Measurements from ENCODE around the gene CDC42EP3. TPM values are rescaled to one million over a fixed set of nuclear protein-coding genes. Genes with fewer than 3 reads are reported as not detected.

Gene CDC42EP3
- polyA plus RNA-seq, 1 donor from 2014 or later, result 68.3 TPM

DNA sequence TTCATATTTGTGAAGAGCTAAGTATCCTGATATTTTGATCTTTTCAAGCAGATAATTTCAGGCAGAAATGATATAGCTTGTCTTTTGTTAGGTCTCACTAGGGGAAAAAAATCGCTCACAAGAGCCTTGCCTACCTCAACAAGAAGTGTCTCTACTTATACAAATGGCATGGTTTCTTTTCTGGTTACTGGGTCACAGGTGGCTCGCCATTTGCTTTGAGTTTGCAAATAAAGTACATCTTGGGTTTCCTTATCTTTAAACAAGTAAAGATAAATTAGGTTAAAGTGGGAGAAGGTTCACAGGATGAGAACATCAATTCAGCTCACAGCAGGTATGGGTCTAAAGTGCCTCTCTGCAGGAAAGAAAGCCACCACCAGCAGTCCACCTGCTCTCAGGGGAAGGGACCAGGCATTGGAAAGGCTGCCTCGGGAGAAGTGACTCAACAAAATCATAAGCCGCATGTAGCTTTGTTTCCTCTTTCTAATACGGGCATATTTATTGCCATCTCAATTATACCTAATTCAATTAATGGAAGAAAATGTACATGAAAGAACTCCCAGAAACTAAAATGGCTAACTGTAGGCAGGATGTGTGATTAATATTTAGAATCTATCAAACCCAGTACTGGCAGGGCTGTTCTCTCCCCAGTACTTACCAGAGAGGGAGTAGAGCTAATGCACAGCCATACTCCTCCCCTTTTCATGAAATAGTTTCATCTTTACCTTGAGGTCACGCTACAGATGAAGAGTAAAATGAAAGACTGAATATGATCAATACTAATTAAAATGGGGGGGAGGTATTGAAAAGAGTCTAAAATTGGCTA lies 28.3 kb downstream of the CDC42EP3 start:
- Mint-ChIP-seq H3K4me1 (peaks cover 40 to 64% (median 46%) of the 10 kb centered on the region in 3 donors), H3K9me3 (no peaks in the 10 kb centered on the region), H3K27ac (peak overlapping the region; percentile 20 to 76 (median 68)), H3K4me3 (peak overlapping the region in 3 of 4 donors; percentile 4 to 74 (median 71)), H3K27me3 (no peaks in the 10 kb centered on the region), H3K36me3 (peaks cover 17% of the 10 kb centered on the region)

DNA sequence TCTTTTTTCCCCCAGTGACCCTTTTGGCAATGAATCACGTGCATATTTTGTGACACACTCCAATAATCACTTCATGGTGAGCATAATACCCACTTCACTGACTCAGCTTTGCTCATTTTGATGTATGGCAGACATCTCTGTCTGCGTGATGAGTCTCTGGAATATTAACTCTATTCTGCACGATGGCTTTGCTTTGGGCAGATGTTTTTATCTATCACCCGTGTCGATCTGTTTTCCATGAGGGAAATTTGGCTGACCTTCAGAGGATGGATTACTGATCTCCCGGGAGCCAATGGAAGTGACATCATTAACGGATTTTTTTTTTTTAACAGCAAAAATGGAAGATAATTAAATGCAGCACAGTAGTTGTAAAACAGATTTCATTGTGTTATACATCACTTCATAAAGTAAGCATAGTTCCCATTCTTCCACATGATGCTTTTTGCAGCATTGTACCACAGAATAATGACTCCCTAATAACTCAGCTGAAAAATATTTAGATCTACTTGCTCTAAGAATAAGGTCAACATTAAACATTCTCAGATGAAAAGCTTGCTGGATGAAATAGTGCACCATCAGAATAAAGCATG lies 29.8 kb downstream of the CDC42EP3 start:
- peak overlapping the region in 2 of 4 donors; percentile 7 to 18 for H3K4me3 Mint-ChIP-seq
- H3K9me3 Mint-ChIP-seq, result no peaks in the 10 kb centered on the region
- no peaks in the 10 kb centered on the region for H3K27me3 Mint-ChIP-seq
- peak overlapping the region in 1 of 3 donors; percentile 68 for H3K27ac Mint-ChIP-seq
- H3K36me3 Mint-ChIP-seq, result peaks cover 15% of the 10 kb centered on the region
- H3K4me1 Mint-ChIP-seq, result peaks cover 33 to 59% (median 38%) of the 10 kb centered on the region in 3 donors

DNA sequence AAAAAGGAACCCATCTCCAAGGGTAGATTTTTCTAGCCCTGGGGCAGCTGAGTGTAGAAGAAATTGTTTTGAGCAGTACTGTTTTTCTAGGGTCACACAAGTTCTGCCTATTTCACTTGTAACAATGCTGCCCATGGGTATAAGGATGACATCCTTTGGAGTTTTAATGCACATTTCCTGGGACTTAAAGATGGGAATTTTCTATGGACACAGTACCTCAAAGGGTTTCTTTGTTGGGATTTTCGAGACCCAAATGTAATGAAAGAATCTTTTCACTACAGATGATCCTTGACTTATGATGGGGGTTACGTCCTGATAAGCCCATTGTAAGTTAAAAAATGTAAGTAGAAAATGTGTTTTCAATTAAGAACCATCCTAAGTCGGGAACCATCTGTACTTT lies 31.8 kb downstream of the CDC42EP3 start:
- peaks cover 43 to 67% (median 50%) of the 10 kb centered on the region in 3 donors for H3K4me1 Mint-ChIP-seq
- no peaks in the 10 kb centered on the region for H3K9me3 Mint-ChIP-seq
- peak overlapping the region in 1 of 3 donors; percentile 45 for H3K27ac Mint-ChIP-seq
- no peaks in the 10 kb centered on the region for H3K27me3 Mint-ChIP-seq
- peaks cover 15% of the 10 kb centered on the region for H3K36me3 Mint-ChIP-seq
- no peak overlapping the region for H3K4me3 Mint-ChIP-seq

DNA sequence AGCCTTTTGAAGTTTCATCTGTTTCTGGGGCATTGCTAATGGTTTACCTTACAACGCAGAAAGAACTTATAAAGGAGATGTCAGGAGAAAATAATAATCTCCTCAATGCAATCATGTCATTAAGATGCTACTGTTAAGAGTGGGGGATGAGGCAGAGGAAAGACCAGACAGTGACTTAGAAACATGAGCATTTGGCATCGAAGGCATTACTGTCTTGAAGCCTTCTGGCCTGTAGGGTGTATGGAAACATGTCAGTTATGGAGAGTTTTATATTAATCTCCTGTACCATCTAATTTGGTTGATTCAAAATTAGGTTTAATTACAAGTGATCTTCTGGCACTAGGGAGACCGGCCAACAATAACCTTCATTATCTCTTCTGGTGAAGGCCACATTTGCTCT lies 32.5 kb downstream of the CDC42EP3 start:
- Mint-ChIP-seq H3K4me1 (peaks cover 50 to 67% (median 51%) of the 10 kb centered on the region in 3 donors), H3K4me3 (no peak overlapping the region), H3K27me3 (no peaks in the 10 kb centered on the region), H3K27ac (peak overlapping the region in 1 of 3 donors; percentile 36), H3K9me3 (no peaks in the 10 kb centered on the region), H3K36me3 (peaks cover 15% of the 10 kb centered on the region)

DNA sequence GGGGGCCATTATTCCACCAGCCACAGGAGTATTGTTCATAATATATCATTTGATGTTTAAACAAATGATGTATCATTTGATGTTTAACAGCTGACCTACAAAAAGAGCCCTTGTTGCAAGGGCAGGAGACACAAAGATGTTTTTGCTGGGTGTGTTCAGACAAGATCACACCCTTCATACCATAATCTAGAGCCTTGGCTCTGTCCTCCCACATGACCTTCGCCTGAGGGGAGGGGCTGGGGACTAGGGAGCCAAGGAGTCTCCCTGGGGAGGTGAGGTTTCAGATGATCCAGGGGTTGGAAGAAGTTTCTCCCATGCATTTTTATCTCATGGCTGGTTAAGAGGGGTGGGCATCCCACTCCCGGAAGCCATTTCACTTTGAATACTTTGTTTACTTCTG lies 33.5 kb downstream of the CDC42EP3 start:
- H3K9me3 Mint-ChIP-seq, result no peaks in the 10 kb centered on the region
- peak overlapping the region in 1 of 4 donors; percentile 11 for H3K4me3 Mint-ChIP-seq
- H3K36me3 Mint-ChIP-seq, result peaks cover 8% of the 10 kb centered on the region
- H3K27me3 Mint-ChIP-seq, result no peaks in the 10 kb centered on the region
- H3K27ac Mint-ChIP-seq, result peak overlapping the region; percentile 5 to 98 (median 84)
- H3K4me1 Mint-ChIP-seq, result peaks cover 42 to 62% (median 47%) of the 10 kb centered on the region in 3 donors

DNA sequence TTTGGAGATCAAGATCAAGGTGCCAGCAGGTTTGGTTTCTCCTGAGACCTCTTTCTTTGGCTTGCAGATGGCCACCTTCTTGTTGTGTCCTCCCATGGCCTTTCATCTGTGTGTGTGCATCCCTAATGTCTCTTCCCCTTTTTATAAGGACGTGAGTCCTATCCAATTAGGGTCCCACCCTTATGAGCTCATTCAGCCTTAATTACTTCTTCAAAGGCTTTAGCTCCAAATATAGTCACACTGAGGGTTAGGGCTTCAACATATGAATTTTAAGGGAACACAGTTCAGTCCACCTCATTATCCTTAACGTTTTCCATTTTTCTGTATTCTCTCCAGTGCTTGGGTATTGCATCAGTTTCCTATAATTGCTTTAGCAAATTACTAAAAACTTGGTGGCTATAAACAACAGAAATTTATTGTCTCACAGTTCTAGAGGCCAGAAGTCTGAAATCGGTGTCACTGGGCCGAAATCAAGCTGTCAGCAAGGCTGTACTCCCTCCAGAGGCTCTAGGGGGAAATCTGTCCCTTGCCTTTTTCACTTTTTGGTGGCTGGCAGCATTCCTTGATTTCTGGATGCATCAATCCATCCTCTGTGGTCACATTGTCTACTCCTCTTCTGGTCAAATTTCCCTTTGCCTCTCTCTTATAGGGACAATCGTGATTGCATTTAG lies 34.1 kb downstream of the CDC42EP3 start:
- Mint-ChIP-seq H3K27ac (peak overlapping the region; percentile 5 to 98 (median 84)), H3K4me3 (peak overlapping the region in 3 of 4 donors; percentile 11 to 39 (median 34))

DNA sequence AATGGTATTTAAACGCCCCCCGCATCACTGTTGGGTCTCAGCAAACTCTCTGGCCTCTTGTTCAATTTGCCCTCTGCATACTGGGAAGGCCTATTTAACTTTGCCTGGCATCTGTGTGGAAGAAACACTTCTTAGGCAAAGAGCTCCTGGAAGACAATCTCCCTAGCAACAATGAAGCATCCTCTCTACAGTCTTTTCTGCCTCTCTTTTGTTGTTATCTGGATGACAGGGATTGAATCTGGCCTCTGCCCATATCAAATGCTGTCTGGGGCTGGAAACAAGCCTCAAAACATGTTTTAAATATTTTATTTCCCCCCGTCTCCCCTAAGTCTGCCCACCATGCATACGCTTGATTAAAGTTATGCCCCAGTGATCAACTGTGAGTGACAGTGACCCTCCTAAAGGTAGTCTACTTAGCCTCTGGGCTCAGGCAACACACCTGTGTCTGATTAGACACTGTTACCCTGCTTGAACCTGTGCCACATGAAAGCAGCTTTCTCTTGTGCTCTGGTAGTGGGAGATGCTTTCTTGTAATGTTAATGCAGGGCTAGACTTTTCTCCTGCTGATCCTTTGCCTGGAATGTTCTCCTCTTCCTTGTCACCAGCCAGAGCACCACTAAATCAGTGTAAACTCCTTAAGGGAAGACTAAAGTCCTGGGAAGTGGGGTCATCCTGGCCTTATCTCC lies 34.9 kb downstream of the CDC42EP3 start:
- Mint-ChIP-seq H3K27ac (peak overlapping the region; percentile 84 to 98 (median 97)), H3K27me3 (no peaks in the 10 kb centered on the region), H3K4me1 (peaks cover 27 to 51% (median 43%) of the 10 kb centered on the region in 3 donors), H3K9me3 (no peaks in the 10 kb centered on the region), H3K4me3 (peak overlapping the region in 3 of 4 donors; percentile 5 to 83 (median 39)), H3K36me3 (peaks cover 5% of the 10 kb centered on the region)

More for the DNA sequence above, 34.1 kb downstream of the CDC42EP3 start:
- Mint-ChIP-seq H3K36me3 (peaks cover 5% of the 10 kb centered on the region), H3K9me3 (no peaks in the 10 kb centered on the region), H3K4me1 (peaks cover 35 to 56% (median 43%) of the 10 kb centered on the region in 3 donors), H3K27me3 (no peaks in the 10 kb centered on the region)

DNA sequence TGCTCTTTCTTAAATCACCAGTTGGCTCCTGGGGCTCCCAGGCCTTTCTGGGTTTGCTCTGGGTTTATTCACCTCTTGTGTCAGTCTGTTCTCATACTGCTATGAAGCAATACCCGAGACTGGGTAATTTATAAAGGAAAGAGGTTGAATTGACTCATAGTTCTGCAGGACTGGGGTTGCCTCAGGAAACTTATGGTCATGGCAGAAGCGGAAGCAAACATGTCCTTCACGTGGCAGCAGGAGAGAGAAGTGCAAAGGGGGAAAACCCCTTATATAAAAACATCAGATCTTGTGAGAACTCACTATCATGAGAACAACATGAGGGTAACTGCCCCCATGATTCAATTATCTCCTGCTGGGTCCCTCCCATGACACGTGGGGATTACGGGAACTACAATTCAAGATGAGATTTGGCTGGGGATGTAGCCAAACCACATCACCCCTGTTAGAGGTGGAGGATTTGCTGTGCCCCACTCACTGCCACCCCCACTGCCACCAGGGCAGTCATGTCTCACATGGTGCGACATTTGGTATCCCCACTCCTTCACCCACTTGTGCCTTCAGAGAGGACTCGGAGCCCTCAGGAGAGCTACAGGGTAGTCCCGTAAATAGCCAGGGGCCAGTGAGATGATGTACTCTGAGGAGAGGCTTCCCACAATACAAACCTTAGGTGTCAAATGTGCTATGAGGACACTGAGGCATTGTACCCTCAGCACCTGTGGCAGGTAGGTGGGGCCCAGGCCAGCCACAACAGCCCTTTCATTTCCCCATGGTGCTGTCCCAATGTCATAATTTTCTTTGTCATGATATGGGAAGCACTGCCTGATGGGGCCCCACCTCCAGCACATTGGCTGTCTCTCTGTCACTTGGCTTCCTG lies 35.7 kb downstream of the CDC42EP3 start:
- H3K4me1 Mint-ChIP-seq, result peaks cover 26 to 49% (median 43%) of the 10 kb centered on the region in 3 donors
- H3K4me3 Mint-ChIP-seq, result peak overlapping the region in 3 of 4 donors; percentile 31 to 83 (median 40)
- peak overlapping the region; percentile 84 to 98 (median 97) for H3K27ac Mint-ChIP-seq
- H3K36me3 Mint-ChIP-seq, result peaks cover 1% of the 10 kb centered on the region
- H3K9me3 Mint-ChIP-seq, result no peaks in the 10 kb centered on the region
- no peaks in the 10 kb centered on the region for H3K27me3 Mint-ChIP-seq

GRCh38 chr2:37634914-37635503 lies 36.4 kb downstream of the CDC42EP3 start:
- peaks cover under 1% of the 10 kb centered on the region for H3K36me3 Mint-ChIP-seq
- H3K4me1 Mint-ChIP-seq, result peaks cover 26 to 52% (median 46%) of the 10 kb centered on the region in 3 donors
- H3K27me3 Mint-ChIP-seq, result no peaks in the 10 kb centered on the region
- peak overlapping the region; percentile 84 to 98 (median 97) for H3K27ac Mint-ChIP-seq
- H3K9me3 Mint-ChIP-seq, result no peaks in the 10 kb centered on the region
- H3K4me3 Mint-ChIP-seq, result peak overlapping the region in 3 of 4 donors; percentile 31 to 69 (median 40)

DNA sequence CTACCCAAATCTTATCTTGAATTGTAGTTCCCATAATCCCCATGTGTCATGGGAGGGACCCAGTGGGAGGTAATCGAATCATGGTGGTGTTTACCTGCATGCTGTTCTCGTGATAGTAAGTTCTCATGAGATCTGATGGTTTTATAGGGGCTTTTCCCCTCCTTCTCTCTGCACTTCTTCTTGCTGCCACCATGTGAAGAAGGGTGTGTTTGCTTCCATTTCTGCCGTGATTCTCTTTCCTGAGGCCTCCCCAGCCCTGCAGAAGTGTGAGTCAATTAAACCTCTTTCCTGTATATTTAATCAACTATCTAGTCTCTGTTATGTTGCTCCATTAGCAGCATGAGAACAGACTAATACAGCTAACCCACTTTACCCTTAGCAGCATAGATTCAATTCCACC lies 37.6 kb downstream of the CDC42EP3 start:
- Mint-ChIP-seq H3K9me3 (no peaks in the 10 kb centered on the region), H3K4me1 (peaks cover 26 to 47% (median 46%) of the 10 kb centered on the region in 3 donors), H3K27ac (peak overlapping the region in 2 of 3 donors; percentile 41 to 84), H3K36me3 (peaks cover 3% of the 10 kb centered on the region), H3K27me3 (no peaks in the 10 kb centered on the region), H3K4me3 (peak overlapping the region in 1 of 4 donors; percentile 41)

DNA sequence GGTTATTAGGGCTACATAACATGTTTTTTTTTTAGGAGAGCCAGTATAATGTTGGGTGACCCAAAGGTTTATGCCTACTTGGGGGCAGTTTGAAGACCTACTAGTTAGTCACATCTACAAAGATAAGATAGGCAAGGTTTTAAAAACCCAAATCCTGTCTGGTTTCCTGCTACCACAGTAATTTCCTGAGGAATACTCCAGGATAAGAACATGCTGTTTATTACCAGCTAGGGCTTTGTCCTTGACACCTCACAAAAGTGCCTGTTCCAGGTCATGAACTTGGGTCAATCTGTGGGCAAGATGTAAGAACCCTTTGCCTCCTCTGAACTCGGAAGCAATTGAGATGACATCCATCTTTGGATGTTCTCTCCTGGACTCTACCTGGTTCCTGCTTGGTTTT lies 38.2 kb downstream of the CDC42EP3 start:
- Mint-ChIP-seq H3K27me3 (no peaks in the 10 kb centered on the region), H3K4me1 (peaks cover 26 to 46% (median 45%) of the 10 kb centered on the region in 3 donors), H3K4me3 (no peak overlapping the region), H3K9me3 (no peaks in the 10 kb centered on the region), H3K27ac (peak overlapping the region in 1 of 3 donors; percentile 41), H3K36me3 (peaks cover 3% of the 10 kb centered on the region)

DNA sequence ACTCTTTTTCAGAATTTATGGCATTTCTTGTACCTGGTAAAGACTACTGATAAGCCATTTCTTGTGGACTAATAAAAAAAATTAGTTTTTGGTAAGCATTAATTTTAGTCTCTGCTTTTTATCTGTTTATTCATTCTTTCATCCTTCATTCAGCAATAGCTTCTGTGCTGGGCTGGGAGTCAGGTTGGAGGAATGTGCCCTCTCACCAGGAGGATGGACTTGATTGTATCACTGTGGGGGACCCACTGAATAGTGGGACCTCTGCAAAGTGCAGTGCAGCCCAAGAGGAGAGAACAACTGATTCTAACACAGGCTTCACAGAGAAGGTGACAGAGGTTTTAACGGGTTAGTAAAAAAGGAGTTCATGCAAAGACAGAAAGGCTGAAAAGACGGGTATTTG lies 39.1 kb downstream of the CDC42EP3 start:
- H3K9me3 Mint-ChIP-seq, result no peaks in the 10 kb centered on the region
- no peak overlapping the region for H3K4me3 Mint-ChIP-seq
- H3K36me3 Mint-ChIP-seq, result peaks cover 3% of the 10 kb centered on the region
- no peak overlapping the region for H3K27ac Mint-ChIP-seq
- no peaks in the 10 kb centered on the region for H3K27me3 Mint-ChIP-seq
- H3K4me1 Mint-ChIP-seq, result peaks cover 26 to 44% (median 42%) of the 10 kb centered on the region in 3 donors

DNA sequence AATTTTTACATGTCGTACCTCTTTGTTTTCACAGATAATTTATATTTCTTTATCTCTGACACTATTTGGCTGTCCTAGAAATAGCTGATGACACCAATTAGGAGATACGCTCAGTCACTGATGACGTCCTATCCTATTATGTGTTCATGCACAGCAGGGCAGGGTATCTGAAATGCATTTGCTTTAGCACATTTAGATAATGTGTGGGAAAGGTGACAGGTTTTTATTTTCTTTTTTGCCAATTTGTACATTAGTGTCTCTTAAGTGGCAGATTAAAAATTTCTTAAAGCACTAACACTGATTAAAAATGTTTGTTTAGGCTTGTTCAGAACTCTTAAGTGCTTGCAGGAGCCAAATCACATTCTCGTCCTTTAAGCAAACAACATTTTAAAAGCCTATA lies 39.7 kb downstream of the CDC42EP3 start:
- peaks cover 3% of the 10 kb centered on the region for H3K36me3 Mint-ChIP-seq
- H3K9me3 Mint-ChIP-seq, result no peaks in the 10 kb centered on the region
- H3K4me3 Mint-ChIP-seq, result no peak overlapping the region
- H3K27ac Mint-ChIP-seq, result no peak overlapping the region
- H3K27me3 Mint-ChIP-seq, result no peaks in the 10 kb centered on the region
- H3K4me1 Mint-ChIP-seq, result peaks cover 28 to 44% (median 40%) of the 10 kb centered on the region in 3 donors
